Raji (cell line): Measurements from ENCODE around the gene HACD2.

ENCODE experiments used
- POLR2A ChIP-seq: IDR thresholded peaks from 2 replicates; pipeline ENCODE4 v1.6.1; 2011; ENCODE audit warnings: low read depth, low read length, control low read depth; ENCODE audit not compliant: insufficient read depth

Gene HACD2

GRCh38 chr3:123559040-123559861, 25.6 kb downstream of the HACD2 start:
- no peak for TF ChIP-seq POLR2A

GRCh38 chr3:123553536-123553935, 31.3 kb downstream of the HACD2 start:
- no peak for TF ChIP-seq POLR2A

GRCh38 chr3:123552768-123553167, 32.1 kb downstream of the HACD2 start:
- TF ChIP-seq POLR2A: no peak

- no peak for TF ChIP-seq POLR2A
These were observed 32.6 kb downstream of the HACD2 start for GRCh38 chr3:123552095-123552714.

GRCh38 chr3:123547881-123548519, 36.9 kb downstream of the HACD2 start:
- TF ChIP-seq POLR2A: no peak

GRCh38 chr3:123546133-123546755, 38.6 kb downstream of the HACD2 start:
- TF ChIP-seq POLR2A: no peak

- no peak for TF ChIP-seq POLR2A
These were observed 40.9 kb downstream of the HACD2 start for GRCh38 chr3:123543950-123544349.

GRCh38 chr3:123540285-123540684, 44.6 kb downstream of the HACD2 start:
- TF ChIP-seq POLR2A: no peak

- no peak for TF ChIP-seq POLR2A
These were observed 48.5 kb downstream of the HACD2 start for GRCh38 chr3:123536153-123536895.

- TF ChIP-seq POLR2A: no peak
These were observed 49.3 kb downstream of the HACD2 start for GRCh38 chr3:123535580-123535979.

- TF ChIP-seq POLR2A: no peak
These were observed 50.6 kb downstream of the HACD2 start for GRCh38 chr3:123534264-123534663.

GRCh38 chr3:123533554-123534159, 51.2 kb downstream of the HACD2 start:
- TF ChIP-seq POLR2A: no peak

GRCh38 chr3:123528130-123528529, 56.7 kb downstream of the HACD2 start:
- TF ChIP-seq POLR2A: no peak

GRCh38 chr3:123527046-123527445, 57.8 kb downstream of the HACD2 start:
- TF ChIP-seq POLR2A: no peak
